Aorta (tissue), 5 donors: Measurements from ENCODE around the gene FBXL7. TPM values are rescaled to one million over a fixed set of nuclear protein-coding genes. Genes with fewer than 3 reads are reported as not detected.

Experiments
- ATAC-seq: fragments of 200-7000 bp; cut with Tn5 transposase; one replicate; pipeline ENCODE4 v1.9.1; 2022; ENCODE audit warnings: moderate library complexity; ENCODE audit not compliant: low FRiP score
- DNase-seq, 2 donors: peaks; one replicate each; pipeline ENCODE4 v3.0.0-alpha.2; 2020
- H3K27ac ChIP-seq, 2 donors: one replicate each; pipeline ENCODE4 v1.5.1; 2013; ENCODE audit warnings: low read length in 2 of 2, mild to moderate bottlenecking in 2 of 2, moderate library complexity in 2 of 2, control low read depth in 1 of 2, inconsistent platforms in 1 of 2, low read depth in 1 of 2
- H3K27me3 ChIP-seq, 2 donors: one replicate each; pipeline ENCODE4 v1.6.1; 2013; ENCODE audit warnings: control low read depth in 1 of 2, low read length in 1 of 2, mild to moderate bottlenecking in 1 of 2, moderate library complexity in 1 of 2; ENCODE audit not compliant: insufficient read depth in 2 of 2, control insufficient read depth in 1 of 2
- H3K36me3 ChIP-seq, 2 donors: one replicate each; pipeline ENCODE4 v1.6.1; 2013; ENCODE audit warnings: control low read depth in 1 of 2, low read length in 1 of 2, mild to moderate bottlenecking in 1 of 2; ENCODE audit not compliant: insufficient read depth in 2 of 2, control insufficient read depth in 1 of 2
- H3K4me1 ChIP-seq, 2 donors: one replicate each; pipeline ENCODE4 v1.6.1; 2013; ENCODE audit warnings: low read length in 2 of 2, control low read depth in 1 of 2, mild to moderate bottlenecking in 1 of 2, moderate library complexity in 1 of 2; ENCODE audit not compliant: insufficient read depth in 2 of 2, control insufficient read depth in 1 of 2
- H3K4me3 ChIP-seq, 2 donors: one replicate each; pipeline ENCODE4 v1.5.1; 2013; ENCODE audit warnings: low read length in 2 of 2, control low read depth in 1 of 2, mild to moderate bottlenecking in 1 of 2
- H3K9me3 ChIP-seq: one replicate; pipeline ENCODE4 v1.6.1; 2013; ENCODE audit warnings: mild to moderate bottlenecking, low read length; ENCODE audit not compliant: control insufficient read depth
- WGBS, 2 donors: extraction: QIAGEN DNeasy Blood & Tissue Kit; methylation state at CpG; one replicate each; pipeline ENCODE4 v1.1.7; 2013; 5-methylcytosine and 5-hydroxymethylcytosine counted together
- intact Hi-C, 2 donors: fragments of 100-400 bp; cut with DNase I; formaldehyde crosslinking; loops; one replicate each; pipeline versions ENCODE4 v1.14.2 to v1.15.0; 2022
- polyA plus RNA-seq, 2 donors: library from polyadenylated mRNA; stranded (reverse); fragments of 200-250 nt; gene quantifications; one replicate each; pipeline ENCODE4 v1.2.3, GENCODE V29; 2013
- total RNA-seq, 2 donors: library from RNA; stranded (reverse); fragmentation: NEBNext Ultra II Directional; extraction: Animal tissue kit (Norgen Biotek cat#: 25700); gene quantifications; one replicate each; pipeline ENCODE4 v1.2.1, GENCODE V29; 2021
- donor health status: healthy with polysubstance abuse.
- donor health status: Bipolar disorder and iron deficiency.
- donor health status: DM: no; HTN: no; CAD: no.
- donor health status: DM: no; HTN: no; CAD: no.
- donor health status: DM: yes; HTN: yes; CAD: no.

The FBXL7 gene
- total and polyA plus RNA-seq, 4 donors: 3.9 to 32.7 (median 14.7) TPM

DNA sequence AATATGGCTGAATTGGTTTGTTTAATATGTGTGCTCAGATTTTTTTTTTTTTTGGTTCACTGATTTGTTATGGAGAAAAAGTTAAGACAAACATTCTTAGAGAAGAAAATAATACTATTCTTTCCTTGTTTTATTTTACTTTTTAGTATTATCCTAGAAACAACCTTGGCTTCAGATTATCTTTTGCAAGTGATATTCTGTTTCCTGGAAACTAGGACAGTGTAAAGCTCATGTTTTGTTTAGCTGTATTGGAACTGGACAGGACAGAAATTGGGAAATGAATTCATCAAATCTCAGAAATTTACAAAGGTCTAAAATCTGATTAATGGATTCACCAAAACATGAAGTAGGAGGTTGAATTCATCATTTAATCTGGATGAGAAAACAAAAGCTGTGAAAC is 130.5 kb downstream of the FBXL7 start:
- intact Hi-C loops: loop anchor here in 1 of 2 donors (10.0 kb wide), 1 partner anchor 126 kb away; the partner anchor contains the start of gene FBXL7
- no peak for ATAC-seq
- no peak for DNase-seq

GRCh38 chr5:15634591-15635288 is 134.8 kb downstream of the FBXL7 start:
- peaks cover 5 to 8% of the 10 kb centered on the region in 2 donors for H3K4me1 ChIP-seq
- 92 to 99% methylated on average over 4 of the region's 4 CpGs for WGBS, 2 donors

More for the DNA sequence above, 130.5 kb downstream of the FBXL7 start:
- Histone ChIP-seq H3K4me3 (no peak overlapping the region), H3K4me1 (peaks cover 3 to 5% of the 10 kb centered on the region in 2 donors), H3K9me3 (no peaks in the 10 kb centered on the region), H3K36me3 (no peaks in the 10 kb centered on the region), H3K27ac (no peak overlapping the region), H3K27me3 (no peaks in the 10 kb centered on the region)

GRCh38 chr5:15635289-15635616 is 135.3 kb downstream of the FBXL7 start:
- intact Hi-C loops: loop anchor here in 1 of 2 donors (10.0 kb wide), 1 partner anchor 130 kb away; the partner anchor contains the start of gene FBXL7
- DNase-seq (no peak), ATAC-seq (no peak)
- H3K36me3 ChIP-seq: no peaks in the 10 kb centered on the region
- peak overlapping the region in 1 of 2 donors; percentile 76 for H3K27ac ChIP-seq
- 53 to 63% methylated on average over 1 of the region's 1 CpG for WGBS, 2 donors
- H3K9me3 ChIP-seq: no peaks in the 10 kb centered on the region
- peaks cover 5 to 8% of the 10 kb centered on the region in 2 donors for H3K4me1 ChIP-seq
- no peak overlapping the region for H3K4me3 ChIP-seq
- no peaks in the 10 kb centered on the region for H3K27me3 ChIP-seq

More at GRCh38 chr5:15634591-15635288, 134.8 kb downstream of the FBXL7 start:
- H3K27me3 ChIP-seq: no peaks in the 10 kb centered on the region
- intact Hi-C loops: loop anchor here in 1 of 2 donors (10.0 kb wide), 1 partner anchor 130 kb away; the partner anchor contains the start of gene FBXL7
- no peaks in the 10 kb centered on the region for H3K9me3 ChIP-seq
- DNase-seq: no peak
- ATAC-seq: peak; percentile 44
- no peaks in the 10 kb centered on the region for H3K36me3 ChIP-seq
- H3K4me3 ChIP-seq: no peak overlapping the region
- H3K27ac ChIP-seq: peak overlapping the region in 1 of 2 donors; percentile 76

GRCh38 chr5:15637345-15637744 is 137.4 kb downstream of the FBXL7 start:
- Histone ChIP-seq H3K36me3 (no peaks in the 10 kb centered on the region), H3K27ac (no peak overlapping the region), H3K4me3 (no peak overlapping the region), H3K27me3 (no peaks in the 10 kb centered on the region), H3K4me1 (peaks cover 5 to 8% of the 10 kb centered on the region in 2 donors), H3K9me3 (no peaks in the 10 kb centered on the region)
- ATAC-seq: no peak
- 94 to 96% methylated on average over 1 of the region's 1 CpG for WGBS, 2 donors
- no peak for DNase-seq
- intact Hi-C loops: loop anchor here in 1 of 2 donors (10.0 kb wide), 1 partner anchor 133 kb away; the partner anchor contains the start of gene FBXL7

DNA sequence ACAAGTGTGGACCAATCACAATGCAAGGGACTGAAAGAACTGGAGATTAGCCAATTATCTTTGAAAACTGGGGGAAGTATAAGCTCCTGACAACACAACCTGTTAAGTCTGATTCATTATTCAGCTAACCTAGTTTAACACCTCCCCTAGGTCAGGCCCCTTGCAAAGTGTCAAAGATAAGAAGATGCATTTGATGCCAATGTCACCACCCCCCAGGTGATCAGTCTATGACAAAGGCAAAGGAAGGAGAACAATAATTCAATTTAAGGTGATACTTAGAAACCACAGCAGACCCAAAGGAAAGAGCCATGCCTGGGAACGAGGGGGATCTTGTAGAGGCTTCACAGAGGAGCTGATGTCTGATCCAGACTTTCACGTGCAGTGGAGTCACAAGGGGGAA is 137.9 kb downstream of the FBXL7 start:
- Histone ChIP-seq H3K4me1 (peaks cover 5 to 8% of the 10 kb centered on the region in 2 donors), H3K36me3 (no peaks in the 10 kb centered on the region), H3K4me3 (no peak overlapping the region), H3K27me3 (no peaks in the 10 kb centered on the region), H3K9me3 (no peaks in the 10 kb centered on the region), H3K27ac (no peak overlapping the region)
- intact Hi-C loops: loop anchor here in 1 of 2 donors (10.0 kb wide), 1 partner anchor 133 kb away; the partner anchor contains the start of gene FBXL7
- DNase-seq (no peak), ATAC-seq (no peak)
- WGBS, 2 donors: 65 to 69% methylated on average over 2 of the region's 2 CpGs

DNA sequence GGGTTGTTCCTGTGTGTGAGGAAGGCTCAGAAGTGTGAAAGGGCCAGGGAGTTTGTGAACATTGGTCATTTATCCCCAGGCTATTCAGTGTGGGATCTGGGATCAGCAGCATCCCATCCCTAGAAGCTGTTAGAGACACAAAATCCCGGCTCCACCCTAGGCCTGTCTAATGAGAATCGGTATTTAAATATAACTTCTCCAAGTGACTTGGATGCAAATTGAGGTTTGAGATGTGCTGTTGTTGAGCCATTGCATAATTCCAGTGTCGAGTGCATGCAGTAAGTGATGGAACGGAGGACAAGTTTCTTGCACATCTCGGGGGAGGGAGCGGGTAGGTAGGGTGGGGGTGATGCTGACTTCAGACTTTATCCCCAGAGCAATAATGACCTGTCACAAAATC is 138.3 kb downstream of the FBXL7 start:
- Histone ChIP-seq H3K4me3 (no peak overlapping the region), H3K4me1 (peaks cover 6 to 8% of the 10 kb centered on the region in 2 donors), H3K27me3 (no peaks in the 10 kb centered on the region), H3K36me3 (no peaks in the 10 kb centered on the region), H3K9me3 (no peaks in the 10 kb centered on the region), H3K27ac (no peak overlapping the region)
- ATAC-seq: no peak
- intact Hi-C loops: loop anchor here in 1 of 2 donors (10.0 kb wide), 1 partner anchor 133 kb away; the partner anchor contains the start of gene FBXL7
- 96 to 97% methylated on average over 6 of the region's 6 CpGs for WGBS, 2 donors
- DNase-seq: no peak

DNA sequence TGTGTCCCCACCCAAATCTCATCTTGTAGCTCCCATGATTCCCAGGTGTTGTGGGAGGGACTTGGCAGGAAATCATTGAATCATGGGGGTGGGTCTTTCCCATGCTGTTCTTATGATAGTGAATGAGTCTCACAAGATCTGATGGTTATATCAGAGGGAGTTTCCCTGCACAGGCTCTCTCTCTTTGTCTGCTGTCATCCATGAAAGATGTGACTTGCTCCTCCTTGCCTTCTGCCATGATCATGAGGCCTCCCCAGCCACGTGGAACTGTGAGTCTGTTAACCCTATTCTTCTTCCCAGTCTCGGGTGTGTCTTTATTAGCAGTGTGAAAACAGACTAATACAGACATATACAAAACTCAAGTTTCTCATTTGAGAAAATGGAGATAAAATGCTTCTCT is 139.3 kb downstream of the FBXL7 start:
- DNase-seq (no peak), ATAC-seq (no peak)
- 70 to 82% methylated on average over 2 of the region's 2 CpGs for WGBS, 2 donors
- intact Hi-C loops: loop anchor here in 1 of 2 donors (10.0 kb wide), 1 partner anchor 134 kb away; the partner anchor contains the start of gene FBXL7
- H3K27me3 ChIP-seq: no peaks in the 10 kb centered on the region
- H3K4me3 ChIP-seq: no peak overlapping the region
- peaks cover 10 to 11% of the 10 kb centered on the region in 2 donors for H3K4me1 ChIP-seq
- H3K27ac ChIP-seq: no peak overlapping the region
- no peaks in the 10 kb centered on the region for H3K36me3 ChIP-seq
- no peaks in the 10 kb centered on the region for H3K9me3 ChIP-seq

DNA sequence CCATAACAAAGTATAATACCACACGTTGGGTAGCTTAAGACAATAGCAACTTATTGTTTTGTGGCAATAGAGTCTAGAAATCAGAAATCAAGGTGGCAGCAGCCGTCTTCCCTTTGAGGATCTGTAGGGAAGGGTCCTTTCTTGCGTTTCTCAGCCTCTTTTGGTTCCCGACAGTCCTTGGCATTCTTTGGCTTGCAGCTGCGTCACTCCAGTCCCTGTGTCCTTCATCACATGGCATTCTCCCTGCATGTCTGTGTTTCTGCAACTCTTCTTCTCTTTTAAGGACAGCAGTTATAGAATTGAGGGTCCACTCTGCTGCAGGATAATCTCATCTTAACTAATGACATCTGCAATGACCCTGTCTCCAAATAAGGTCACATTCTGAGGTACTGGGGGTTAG is 140.1 kb downstream of the FBXL7 start:
- ATAC-seq (no peak), DNase-seq (no peak)
- Histone ChIP-seq H3K27me3 (no peaks in the 10 kb centered on the region), H3K4me1 (peaks cover 10 to 17% of the 10 kb centered on the region in 2 donors), H3K9me3 (no peaks in the 10 kb centered on the region), H3K36me3 (no peaks in the 10 kb centered on the region), H3K27ac (no peak overlapping the region), H3K4me3 (no peak overlapping the region)
- intact Hi-C loops: no loop called here
- 87 to 91% methylated on average over 5 of the region's 5 CpGs for WGBS, 2 donors

DNA sequence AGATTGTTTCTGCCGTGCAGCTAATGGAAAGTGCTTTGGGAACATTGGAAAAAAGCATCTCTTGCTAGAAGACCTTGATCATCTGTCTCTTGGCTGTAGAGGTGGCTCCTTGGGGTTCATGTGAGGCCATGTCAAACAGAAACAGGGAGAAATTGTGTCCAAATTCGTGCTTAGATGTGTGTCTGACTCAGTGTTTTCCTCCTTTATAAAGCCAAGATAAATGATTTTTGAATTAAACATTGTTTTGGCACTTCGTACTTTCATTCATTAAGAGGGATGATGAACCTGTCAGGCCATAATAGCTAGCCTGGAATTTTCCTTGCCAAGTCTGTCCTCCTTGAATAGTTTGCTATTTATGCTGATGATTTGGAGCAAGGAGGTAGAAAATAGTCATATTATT is 143.8 kb downstream of the FBXL7 start:
- no peaks in the 10 kb centered on the region for H3K27me3 ChIP-seq
- peaks cover 13 to 17% of the 10 kb centered on the region in 2 donors for H3K4me1 ChIP-seq
- H3K9me3 ChIP-seq: no peaks in the 10 kb centered on the region
- no peak overlapping the region for H3K27ac ChIP-seq
- H3K36me3 ChIP-seq: no peaks in the 10 kb centered on the region
- DNase-seq (no peak), ATAC-seq (no peak)
- intact Hi-C loops: no loop called here
- 6 to 8% methylated on average over 3 of the region's 3 CpGs for WGBS, 2 donors
- H3K4me3 ChIP-seq: no peak overlapping the region
